HEK293T (cell line): ENCODE data around the gene AOPEP.

Experiments
- CTCF ChIA-PET: fragments of 350-600 bp; formaldehyde crosslinking; extraction: SDS; loops from one replicate; lab custom pipeline; 2021; ENCODE audit warnings: antibody characterized with exemption, inconsistent platforms; lab: Yijun Ruan, JAX
- POLR2A ChIA-PET: fragments of 350-600 bp; formaldehyde crosslinking; extraction: SDS; loops from one replicate; lab custom pipeline; 2020; ENCODE audit warnings: antibody characterized with exemption, inconsistent platforms; lab: Yijun Ruan, JAX
- DNase-seq: peaks from one replicate; pipeline ENCODE4 v3.0.0; 2012; ENCODE audit warnings: mixed read lengths; ENCODE audit errors: extremely low spot score
- ARNT ChIP-seq: fragments of 450-650 bp; IDR thresholded peaks from 2 replicates; pipeline ENCODE4 v1.6.1; 2017; ENCODE audit warnings: mild to moderate bottlenecking
- BHLHE40 ChIP-seq: fragments of 450-650 bp; IDR thresholded peaks from 2 replicates; pipeline ENCODE4 v1.6.1; 2016; ENCODE audit warnings: mild to moderate bottlenecking, moderate library complexity, borderline replicate concordance
- CTBP1 ChIP-seq: fragments of 450-650 bp; IDR thresholded peaks from 2 replicates; pipeline ENCODE4 v1.6.1; 2016; ENCODE audit warnings: borderline replicate concordance
- ELF4 ChIP-seq: fragments of 450-650 bp; IDR thresholded peaks from 2 replicates; pipeline ENCODE4 v1.6.1; 2017; ENCODE audit warnings: antibody characterized with exemption
- FOXA1 ChIP-seq: fragments of 450-650 bp; IDR thresholded peaks from 2 replicates; pipeline ENCODE4 v1.6.1; 2016; ENCODE audit warnings: mild to moderate bottlenecking
- FOXK2 ChIP-seq: fragments of 450-650 bp; IDR thresholded peaks from 2 replicates; pipeline ENCODE4 v1.6.1; 2016; ENCODE audit warnings: mild to moderate bottlenecking
- FOXM1 ChIP-seq: fragments of 450-650 bp; IDR thresholded peaks from 2 replicates; pipeline ENCODE4 v1.6.1; 2017; ENCODE audit warnings: mild to moderate bottlenecking, borderline replicate concordance
- HDGF ChIP-seq: fragments of 450-650 bp; IDR thresholded peaks from 2 replicates; pipeline ENCODE4 v1.6.1; 2017; ENCODE audit warnings: antibody characterized with exemption, borderline replicate concordance
- L3MBTL2 ChIP-seq: fragments of 450-650 bp; conservative IDR thresholded peaks from 2 replicates; pipeline ENCODE4 v1.6.1; 2016; ENCODE audit warnings: mild to moderate bottlenecking
- LEF1 ChIP-seq: fragments of 450-650 bp; IDR thresholded peaks from 2 replicates; pipeline ENCODE4 v1.6.1; 2017; ENCODE audit warnings: mild to moderate bottlenecking, borderline replicate concordance
- NFRKB ChIP-seq: fragments of 450-650 bp; IDR thresholded peaks from 2 replicates; pipeline ENCODE4 v1.6.1; 2016; ENCODE audit warnings: mild to moderate bottlenecking, moderate library complexity
- PKNOX1 ChIP-seq: fragments of 450-650 bp; IDR thresholded peaks from 2 replicates; pipeline ENCODE4 v1.6.1; 2016
- SP1 ChIP-seq: fragments of 450-650 bp; IDR thresholded peaks from 2 replicates; pipeline ENCODE4 v1.6.1; 2017
- SUZ12 ChIP-seq: fragments of 450-650 bp; IDR thresholded peaks from 2 replicates; pipeline ENCODE4 v1.6.1; 2016; ENCODE audit warnings: mild to moderate bottlenecking
- TARDBP ChIP-seq: fragments of 450-650 bp; IDR thresholded peaks from 2 replicates; pipeline ENCODE4 v1.6.1; 2016
- ZNF384 ChIP-seq: fragments of 450-650 bp; IDR thresholded peaks from 2 replicates; pipeline ENCODE4 v1.6.1; 2016

The AOPEP gene

GRCh38 chr9:95118596-95118995 lies 392.1 kb downstream of the AOPEP start:
- DNase-seq: no peak
- TF ChIP-seq FOXK2 (no peak), ARNT (no peak), CTBP1 (no peak), PKNOX1 (no peak), ELF4 (no peak), ZNF384 (no peak), FOXA1 (no peak), NFRKB (no peak), TARDBP (no peak), LEF1 (no peak), FOXM1 (no peak), HDGF (no peak), SP1 (no peak), SUZ12 (no peak)
- POLR2A ChIA-PET: no interaction called here
- CTCF ChIA-PET: interaction anchor here (1.7 kb wide), 1 partner anchor 13 kb away, joined by 7 read pairs; no protein-coding TSS in a partner anchor

DNA sequence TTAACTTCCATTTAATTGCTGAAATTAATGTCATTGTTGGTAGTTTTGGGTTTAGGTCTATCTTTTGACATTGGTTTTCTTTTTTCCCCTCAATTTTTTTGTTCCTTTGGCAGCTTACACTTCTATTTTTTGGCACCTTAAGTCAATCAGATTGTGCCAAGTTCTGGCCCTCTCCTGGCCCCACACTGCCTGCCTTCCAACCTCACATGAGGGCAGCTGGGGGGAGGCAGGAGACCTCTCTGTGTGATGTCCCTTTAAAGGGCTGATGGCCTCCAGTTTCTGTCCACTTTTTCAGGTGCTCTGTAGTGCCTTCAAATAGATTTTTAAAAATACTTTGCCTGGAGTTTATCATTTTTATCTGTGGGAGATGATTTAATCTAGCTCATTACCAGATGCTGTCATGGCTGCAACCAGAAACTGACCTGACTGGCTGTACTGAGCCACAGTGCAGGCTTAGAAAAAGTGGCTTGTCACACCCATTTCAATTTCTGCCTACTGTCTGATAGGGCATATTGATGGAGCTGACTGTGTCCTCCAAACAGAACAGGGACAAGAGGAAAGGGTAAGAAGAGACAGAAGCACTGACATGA lies 394.4 kb downstream of the AOPEP start:
- ChIA-PET POLR2A (no interaction called here), CTCF (no interaction called here)
- TF ChIP-seq ELF4: no peak
- TF ChIP-seq PKNOX1: no peak
- TF ChIP-seq L3MBTL2: no peak
- DNase-seq: no peak

DNA sequence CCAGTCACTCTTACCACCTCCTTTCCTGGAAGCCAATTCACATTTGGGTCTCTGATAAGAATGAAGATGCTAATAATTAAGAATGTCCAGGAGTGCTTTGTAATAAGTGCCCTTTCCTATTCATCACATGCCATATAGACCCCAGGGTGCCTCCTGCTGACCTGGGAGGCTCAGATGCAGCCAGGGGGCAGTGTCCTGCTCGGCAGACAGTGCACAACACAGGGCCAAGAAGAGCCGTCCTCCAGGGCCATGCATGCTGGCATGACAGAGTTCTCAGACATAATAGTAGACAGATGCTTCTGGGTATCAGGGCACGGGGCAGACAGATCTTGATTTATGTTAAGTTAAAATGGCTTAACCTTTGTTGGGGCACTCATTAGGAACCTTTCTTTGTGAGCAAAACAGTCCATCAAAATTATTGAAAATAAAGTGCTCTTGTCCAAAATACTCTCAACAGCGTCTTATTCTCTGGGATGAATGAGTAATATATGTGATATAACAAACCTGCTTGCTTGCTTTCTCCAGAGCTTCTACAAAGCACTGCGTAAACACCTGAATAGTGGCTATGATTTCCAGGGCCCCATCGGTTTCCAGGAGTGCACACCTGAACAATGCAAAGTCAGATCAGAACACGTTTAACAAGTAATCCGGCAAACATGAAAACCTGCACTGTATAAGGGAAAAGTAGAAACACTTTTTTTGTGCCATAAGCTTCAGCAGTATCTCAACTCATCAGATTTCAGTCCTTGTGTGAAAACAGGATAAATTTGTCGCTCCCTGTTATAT lies 398.3 kb downstream of the AOPEP start:
- ChIA-PET POLR2A (no interaction called here), CTCF (interaction anchor here (0.6 to 2.5 kb wide), 4 partner anchors 9 to 597 kb away, joined by 3 to 9 read pairs (median 6); no protein-coding TSS in a partner anchor)
- no peak for DNase-seq
- TF ChIP-seq PKNOX1 (no peak), SUZ12 (no peak), SP1 (no peak), HDGF (no peak), NFRKB (no peak), FOXA1 (no peak), ZNF384 (no peak), BHLHE40 (no peak), TARDBP (no peak), L3MBTL2 (no peak), FOXM1 (no peak), LEF1 (no peak), CTBP1 (no peak), ARNT (no peak)

DNA sequence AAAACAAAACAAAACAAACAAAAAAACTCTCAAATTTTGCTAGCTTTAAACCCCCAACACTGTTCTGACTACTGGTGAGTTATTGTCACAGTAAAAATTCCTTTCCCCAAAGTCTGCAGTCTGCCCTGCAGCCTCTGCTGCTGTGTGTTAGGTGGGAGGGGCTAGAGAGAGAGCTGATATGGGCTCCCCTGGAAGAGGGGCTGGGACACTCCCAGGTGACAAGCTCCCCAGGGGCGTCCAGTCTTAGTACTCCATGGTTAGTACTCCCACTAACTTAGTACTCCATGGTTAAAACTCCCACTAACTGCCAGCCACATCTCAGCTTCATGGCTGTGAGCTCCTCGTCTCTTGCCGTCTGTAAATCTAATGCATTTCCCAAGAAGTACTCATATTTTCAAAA lies 399.2 kb downstream of the AOPEP start:
- ChIA-PET POLR2A (no interaction called here), CTCF (interaction anchor here (1.2 to 2.5 kb wide), 4 partner anchors 10 to 456 kb away, joined by 5 to 9 read pairs (median 6); no protein-coding TSS in a partner anchor)
- no peak for TF ChIP-seq TARDBP
- TF ChIP-seq NFRKB: no peak
- TF ChIP-seq FOXM1: no peak
- no peak for TF ChIP-seq BHLHE40
- TF ChIP-seq ZNF384: no peak
- no peak for TF ChIP-seq ELF4
- TF ChIP-seq SP1: no peak
- no peak for TF ChIP-seq PKNOX1
- no peak for TF ChIP-seq FOXA1
- no peak for DNase-seq

- DNase-seq: no peak
- CTCF ChIA-PET: interaction anchor here (1.1 to 2.5 kb wide), 4 partner anchors 103 to 458 kb away, joined by 3 to 9 read pairs (median 4); no protein-coding TSS in a partner anchor
- POLR2A ChIA-PET: no interaction called here
- TF ChIP-seq PKNOX1 (no peak), HDGF (no peak), ZNF384 (no peak)
Measured at GRCh38 chr9:95126739-95127138, 400.2 kb downstream of the AOPEP start.
